ENCODE results near the gene ZC3H12A.

DNA sequence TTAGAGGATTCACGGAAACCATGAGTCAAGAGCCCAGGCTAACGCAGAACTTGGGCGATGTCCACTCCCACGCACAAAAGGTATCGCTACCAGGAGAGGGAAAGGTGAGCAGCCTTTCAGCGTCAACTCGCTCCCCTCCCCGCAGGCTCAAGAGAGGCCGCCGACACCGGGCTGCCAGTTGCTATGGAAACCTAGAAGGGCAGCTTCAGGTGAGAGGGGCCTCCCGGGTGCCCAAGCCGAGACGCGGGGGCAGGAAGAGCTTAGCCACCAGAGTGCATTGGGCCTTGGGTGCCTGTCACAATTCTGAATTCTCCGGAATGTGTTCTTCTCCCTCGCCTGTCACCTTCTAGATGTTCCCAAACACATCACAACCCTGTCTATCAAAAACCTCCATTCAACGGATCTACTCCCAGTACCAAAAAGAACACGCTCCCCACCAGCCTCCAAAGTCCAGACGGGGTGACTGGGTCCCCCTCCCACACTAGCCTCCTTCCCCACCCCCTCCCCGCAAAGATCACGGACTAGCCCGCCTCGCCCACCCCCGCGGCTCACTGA, 39.5 kb downstream of the ZC3H12A start:
- TF ChIP-seq CTCF (IDR thresholded peaks at IDR 0.05) (no peak), POLR2A (IDR thresholded peaks at IDR 0.05) (no peak)

All from testis (tissue), 2 donors.